K562 (cell line): ENCODE data around the gene PPP1CC. TPM values are rescaled to one million over a fixed set of nuclear protein-coding genes. Genes with fewer than 3 reads are reported as not detected.
A peak's percentile ranks its signal among the peaks of the same experiment; 100 is the strongest.

ENCODE experiments used
- ADNP ChIP-seq: fragments of 200-800 bp; sonication (Bioruptor generic); IDR thresholded peaks from 2 replicates; pipeline ENCODE4 v1.6.1; 2016; ENCODE audit warnings: missing genetic modification characterization, missing compliant biosample characterization
- ATF3 ChIP-seq, 2 experiments: fragments of 450-650 bp in 1 of 2; sonication (generic) in 1 of 2; formaldehyde crosslinking in 1 of 2; IDR thresholded peaks in 1 of 2; conservative IDR thresholded peaks in 1 of 2; 2 replicates each; pipeline versions ENCODE4 v1.6.1 to v1.8.1; 2016 to 2023; ENCODE audit warnings: mild to moderate bottlenecking in 2 of 2, moderate library complexity in 2 of 2, inconsistent platforms in 1 of 2, missing genetic modification reagents in 1 of 2
- EGR1 ChIP-seq: fragments of 450-650 bp; conservative IDR thresholded peaks from 2 replicates; pipeline ENCODE4 v1.6.1; 2017; ENCODE audit warnings: mild to moderate bottlenecking
- ETS2 ChIP-seq: IDR thresholded peaks from 2 replicates; pipeline ENCODE4 v1.6.1; 2016; ENCODE audit warnings: borderline replicate concordance, missing genetic modification characterization, mild to moderate bottlenecking, moderate library complexity, missing compliant biosample characterization; ENCODE audit not compliant: poor library complexity, severe bottlenecking
- FIP1L1 ChIP-seq: fragments of 200-400 bp; formaldehyde crosslinking; IDR thresholded peaks from 2 replicates; pipeline ENCODE4 v1.6.1; 2018; ENCODE audit warnings: mild to moderate bottlenecking, low read depth, low read length; ENCODE audit not compliant: poor library complexity, severe bottlenecking
- GTF2E2 ChIP-seq: fragments of 200-800 bp; sonication (Bioruptor generic); IDR thresholded peaks from 2 replicates; pipeline ENCODE4 v1.6.1; 2016; ENCODE audit warnings: missing genetic modification characterization, missing compliant biosample characterization
- KDM5B ChIP-seq: fragments of 200-600 bp; sonication (generic); IDR thresholded peaks from 2 replicates; pipeline ENCODE4 v1.6.1; 2012; ENCODE audit warnings: low read depth, mild to moderate bottlenecking, moderate library complexity, low read length, control low read depth, inconsistent platforms; ENCODE audit not compliant: insufficient replicate concordance
- MCM7 ChIP-seq, 2 experiments: fragments of 450-650 bp; IDR thresholded peaks; 2 replicates each; pipeline ENCODE4 v1.6.1; 2016 to 2018
- PHF21A ChIP-seq: fragments of 450-650 bp; IDR thresholded peaks from 2 replicates; pipeline ENCODE4 v1.6.1; 2017; ENCODE audit warnings: low read depth, borderline replicate concordance
- RNF2 ChIP-seq: sonication (generic); IDR thresholded peaks from 2 replicates; pipeline ENCODE4 v1.6.1; 2016
- SETDB1 ChIP-seq: IDR thresholded peaks from one replicate; pipeline ENCODE4 v1.6.1; 2012; ENCODE audit warnings: low read length, control low read depth, inconsistent platforms
- SP2 ChIP-seq: IDR thresholded peaks from 2 replicates; pipeline ENCODE4 v1.6.1; 2011; ENCODE audit warnings: mild to moderate bottlenecking, low read depth, low read length, moderate library complexity; ENCODE audit not compliant: poor library complexity, severe bottlenecking; ENCODE audit errors: extremely low read depth
- SPI1 ChIP-seq: IDR thresholded peaks from 2 replicates; pipeline ENCODE4 v1.6.1; 2011; ENCODE audit warnings: low read depth, low read length, control low read depth, borderline replicate concordance
- TARDBP ChIP-seq: fragments of 450-650 bp; IDR thresholded peaks from 2 replicates; pipeline ENCODE4 v1.6.1; 2016
- THAP12 ChIP-seq: fragments of 250-450 bp; sonication (Bioruptor Pico); IDR thresholded peaks from 2 replicates; pipeline ENCODE4 v1.9.0; 2021; ENCODE audit warnings: mild to moderate bottlenecking, inconsistent platforms
- U2AF1 ChIP-seq: fragments of 200-400 bp; formaldehyde crosslinking; optimal IDR thresholded peaks from 2 replicates; pipeline ENCODE3; 2017; ENCODE audit warnings: mild to moderate bottlenecking, low read depth, low read length, moderate library complexity
- ZFPM2 ChIP-seq: fragments of 250-450 bp; sonication (Bioruptor Pico); IDR thresholded peaks from 2 replicates; pipeline ENCODE4 v1.5.1; 2022; ENCODE audit warnings: mild to moderate bottlenecking
- ZNF24 ChIP-seq: fragments of 450-650 bp; IDR thresholded peaks from 2 replicates; pipeline ENCODE4 v1.6.1; 2016
- ZNF431 ChIP-seq: sonication (generic); formaldehyde crosslinking; IDR thresholded peaks from 2 replicates; pipeline ENCODE4 v1.8.0; 2022; ENCODE audit warnings: mild to moderate bottlenecking, missing genetic modification reagents
- ZNF445 ChIP-seq: fragments of 250-450 bp; sonication (Bioruptor Pico); IDR thresholded peaks from 2 replicates; pipeline ENCODE4 v1.4.0; 2020; ENCODE audit warnings: low read depth, mild to moderate bottlenecking, moderate library complexity
- ZNF668 ChIP-seq: fragments of 250-450 bp; sonication (Bioruptor Pico); IDR thresholded peaks from 2 replicates; pipeline ENCODE4 v1.8.0; 2022; ENCODE audit warnings: mild to moderate bottlenecking, inconsistent platforms
- ZNF77 ChIP-seq: fragments of 250-450 bp; sonication (Bioruptor Pico); IDR thresholded peaks from 2 replicates; pipeline ENCODE4 v1.5.0; 2020
- polyA plus RNA-seq, 8 experiments: library from polyadenylated mRNA; depleted of rRNA in 4 of 8; stranded (reverse) in 5 of 8; unstranded in 3 of 8; fragments of >200 nt; fragmentation: Nextera tagmentation in 2 of 8; fragmentation: Illumina TruSeq in 1 of 8; extraction: Ambion mirVana in 2 of 8; extraction: Trizol in 1 of 8; gene quantifications; 2 replicates each; pipeline versions ENCODE4 v1.2.1 to v1.2.3, GENCODE V29; 2011 to 2014; ENCODE audit warnings: inconsistent platforms in 1 of 8, missing spikeins in 1 of 8
- total RNA-seq, 7 experiments: library from RNA; depleted of rRNA in 6 of 7; stranded (reverse); fragments of >200 nt in 6 of 7; fragmentation: Illumina TruSeq in 2 of 7; extraction: Trizol in 2 of 7; gene quantifications; 2 replicates each; pipeline versions ENCODE4 v1.2.1 to v1.2.3, GENCODE V29; 2011 to 2021; ENCODE audit warnings: low replicate concordance in 1 of 7
- TF ChIP-seq, protein P1 (sequence below): IDR thresholded peaks from 2 replicates; pipeline ENCODE4 v1.6.1; 2014; ENCODE audit warnings: antibody characterized with exemption
- TF ChIP-seq, protein P2 (sequence below): fragments of 250-450 bp; sonication (Bioruptor Pico); IDR thresholded peaks from 2 replicates; pipeline ENCODE4 v1.5.0; 2021

The PPP1CC gene
- total and polyA plus RNA-seq, 9 of the 15 experiments (the other 6 are each of a cell fraction or from before 2014, with no cell fraction given): 67.4 to 286 (median 195) TPM

DNA sequence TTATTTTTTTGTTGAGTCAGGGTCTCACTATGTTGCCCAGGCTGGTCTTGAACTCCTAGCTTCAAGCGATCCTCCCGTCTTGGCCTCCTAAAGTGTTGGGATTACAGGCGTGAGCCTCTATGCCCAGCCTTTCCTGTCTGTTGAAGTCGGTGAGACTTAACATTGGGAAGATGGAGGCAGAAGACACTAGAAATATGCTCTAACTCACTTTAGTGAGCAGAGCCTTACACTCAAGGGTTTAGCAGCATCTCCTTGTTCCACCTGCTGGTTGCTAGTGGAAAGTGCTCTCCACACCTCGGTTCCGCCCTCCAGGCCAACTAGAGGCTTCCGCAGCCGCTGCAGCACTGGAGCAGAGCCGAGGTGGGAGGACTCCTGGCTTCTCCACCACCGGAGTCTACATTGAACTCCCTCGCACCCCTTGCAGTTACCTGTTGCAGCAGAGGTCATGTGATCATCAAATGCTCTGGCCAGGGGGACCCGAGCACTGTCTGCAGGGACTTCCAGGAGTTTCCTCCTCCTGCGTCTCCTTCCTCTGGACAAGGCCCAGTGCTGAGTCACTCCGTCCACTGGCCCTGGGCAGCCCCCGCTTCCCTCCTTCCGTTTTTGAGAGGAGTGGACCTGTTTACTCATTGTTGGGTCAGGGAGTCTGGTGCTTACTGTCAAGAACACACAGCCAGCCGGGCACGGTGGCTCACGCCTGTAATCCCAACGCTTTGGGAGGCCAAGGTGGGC lies 44.4 kb downstream of the PPP1CC start (continued):
- peak; percentile 57; the same call in 1 of the 2 replicates for TF ChIP-seq SPI1
- TF ChIP-seq GTF2E2 (tag): no peak
- TF ChIP-seq, protein P1, sequence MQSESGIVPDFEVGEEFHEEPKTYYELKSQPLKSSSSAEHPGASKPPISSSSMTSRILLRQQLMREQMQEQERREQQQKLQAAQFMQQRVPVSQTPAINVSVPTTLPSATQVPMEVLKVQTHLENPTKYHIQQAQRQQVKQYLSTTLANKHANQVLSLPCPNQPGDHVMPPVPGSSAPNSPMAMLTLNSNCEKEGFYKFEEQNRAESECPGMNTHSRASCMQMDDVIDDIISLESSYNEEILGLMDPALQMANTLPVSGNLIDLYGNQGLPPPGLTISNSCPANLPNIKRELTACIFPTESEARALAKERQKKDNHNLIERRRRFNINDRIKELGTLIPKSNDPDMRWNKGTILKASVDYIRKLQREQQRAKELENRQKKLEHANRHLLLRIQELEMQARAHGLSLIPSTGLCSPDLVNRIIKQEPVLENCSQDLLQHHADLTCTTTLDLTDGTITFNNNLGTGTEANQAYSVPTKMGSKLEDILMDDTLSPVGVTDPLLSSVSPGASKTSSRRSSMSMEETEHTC: peak; percentile 67; the same call in 1 of the 2 replicates
- no peak for TF ChIP-seq ZNF668
- peak; percentile 76 for TF ChIP-seq EGR1
- no peak for TF ChIP-seq ETS2 (tag)
- TF ChIP-seq PHF21A: no peak
- no peak for TF ChIP-seq THAP12 (CRISPR knock-in tag)
- TF ChIP-seq U2AF1: no peak
- peak; percentile 42; the same call in 1 of the 2 replicates for TF ChIP-seq ZNF431
- TF ChIP-seq, protein P2, sequence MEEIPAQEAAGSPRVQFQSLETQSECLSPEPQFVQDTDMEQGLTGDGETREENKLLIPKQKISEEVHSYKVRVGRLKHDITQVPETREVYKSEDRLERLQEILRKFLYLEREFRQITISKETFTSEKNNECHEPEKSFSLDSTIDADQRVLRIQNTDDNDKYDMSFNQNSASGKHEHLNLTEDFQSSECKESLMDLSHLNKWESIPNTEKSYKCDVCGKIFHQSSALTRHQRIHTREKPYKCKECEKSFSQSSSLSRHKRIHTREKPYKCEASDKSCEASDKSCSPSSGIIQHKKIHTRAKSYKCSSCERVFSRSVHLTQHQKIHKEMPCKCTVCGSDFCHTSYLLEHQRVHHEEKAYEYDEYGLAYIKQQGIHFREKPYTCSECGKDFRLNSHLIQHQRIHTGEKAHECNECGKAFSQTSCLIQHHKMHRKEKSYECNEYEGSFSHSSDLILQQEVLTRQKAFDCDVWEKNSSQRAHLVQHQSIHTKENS (CRISPR knock-in tag): no peak
- no peak for TF ChIP-seq FIP1L1
- no peak for TF ChIP-seq ZFPM2 (CRISPR knock-in tag)
- TF ChIP-seq ZNF445 (CRISPR knock-in tag): no peak
- TF ChIP-seq TARDBP: 0 out of 2 replicates have a peak, but pooled peaks have one; percentile 64
- TF ChIP-seq RNF2: no peak
- TF ChIP-seq ADNP (tag): peak; percentile 59; the same call in 1 of the 2 replicates
- TF ChIP-seq SETDB1: peak; percentile 37
- no peak for TF ChIP-seq MCM7 (IDR thresholded peaks at IDR 0.05)
- TF ChIP-seq ATF3 (IDR thresholded peaks at IDR 0.05): peak; percentile 88
- no peak for TF ChIP-seq ATF3 (CRISPR knock-in tag; conservative IDR thresholded peaks at IDR 0.05)
- no peak for TF ChIP-seq KDM5B
- TF ChIP-seq ZNF24: 0 out of 2 replicates have a peak, but pooled peaks have one; percentile 40
- no peak for TF ChIP-seq ZNF77 (CRISPR knock-in tag)
- TF ChIP-seq SP2: no peak
